Measurements from ENCODE around the gene LAPTM5.

Gene LAPTM5

GRCh38 chr1:30762930-30763650, 5.5 kb upstream of the LAPTM5 start:
- Histone ChIP-seq H3K27ac (ENCODE audit: low read depth, low read length) (no peak overlapping the region), H3K4me1 (ENCODE audit: control insufficient read depth in 5 of 5, insufficient read depth in 5 of 5, low read length in 5 of 5) (peaks cover 7 to 59% (median 38%) of the 10 kb centered on the region in 5 donors), H3K4me3 (ENCODE audit: low read depth in 1 of 5, low read length in 5 of 5) (no peak overlapping the region), H3K9ac (ENCODE audit: low read length in 5 of 5) (no peak overlapping the region), H3K9me3 (ENCODE audit: control insufficient read depth in 5 of 5, low read length in 5 of 5) (no peaks in the 10 kb centered on the region), H3K27me3 (ENCODE audit: control insufficient read depth in 5 of 5, insufficient read depth in 4 of 5, low read length in 5 of 5) (no peaks in the 10 kb centered on the region), H3K36me3 (ENCODE audit: control insufficient read depth in 5 of 5, insufficient read depth in 5 of 5, low read length in 5 of 5) (no peaks in the 10 kb centered on the region)

- H3K4me1 ChIP-seq (ENCODE audit: control insufficient read depth in 5 of 5, insufficient read depth in 5 of 5, low read length in 5 of 5) = peaks cover 7 to 65% (median 42%) of the 10 kb centered on the region in 5 donors
- no peaks in the 10 kb centered on the region for H3K36me3 ChIP-seq (ENCODE audit: control insufficient read depth in 5 of 5, insufficient read depth in 5 of 5, low read length in 5 of 5)
- no peaks in the 10 kb centered on the region for H3K27me3 ChIP-seq (ENCODE audit: control insufficient read depth in 5 of 5, insufficient read depth in 4 of 5, low read length in 5 of 5)
- H3K27ac ChIP-seq (ENCODE audit: low read depth, low read length) = no peak overlapping the region
- peak overlapping the region in 2 of 5 donors; percentile 51 to 65 for H3K9ac ChIP-seq (ENCODE audit: low read length in 5 of 5)
- no peak overlapping the region for H3K4me3 ChIP-seq (ENCODE audit: low read depth in 1 of 5, low read length in 5 of 5)
- H3K9me3 ChIP-seq (ENCODE audit: control insufficient read depth in 5 of 5, low read length in 5 of 5) = no peaks in the 10 kb centered on the region
Measured at GRCh38 chr1:30762152-30762929, 4.8 kb upstream of the LAPTM5 start.

- Histone ChIP-seq H3K4me3 (ENCODE audit: low read depth in 1 of 5, low read length in 5 of 5) (no peak overlapping the region), H3K27me3 (ENCODE audit: control insufficient read depth in 5 of 5, insufficient read depth in 4 of 5, low read length in 5 of 5) (no peaks in the 10 kb centered on the region), H3K36me3 (ENCODE audit: control insufficient read depth in 5 of 5, insufficient read depth in 5 of 5, low read length in 5 of 5) (no peaks in the 10 kb centered on the region), H3K27ac (ENCODE audit: low read depth, low read length) (peak overlapping the region; percentile 49), H3K9me3 (ENCODE audit: control insufficient read depth in 5 of 5, low read length in 5 of 5) (no peaks in the 10 kb centered on the region), H3K9ac (ENCODE audit: low read length in 5 of 5) (peak overlapping the region in 2 of 5 donors; percentile 42 to 51), H3K4me1 (ENCODE audit: control insufficient read depth in 5 of 5, insufficient read depth in 5 of 5, low read length in 5 of 5) (peaks cover 7 to 72% (median 47%) of the 10 kb centered on the region in 5 donors)
Measured at GRCh38 chr1:30761381-30762151, 4.0 kb upstream of the LAPTM5 start.

GRCh38 chr1:30760596-30761324, 3.2 kb upstream of the LAPTM5 start:
- Histone ChIP-seq H3K27ac (ENCODE audit: low read depth, low read length) (peak overlapping the region; percentile 49), H3K4me1 (ENCODE audit: control insufficient read depth in 5 of 5, insufficient read depth in 5 of 5, low read length in 5 of 5) (peaks cover 9 to 80% (median 54%) of the 10 kb centered on the region in 5 donors), H3K9ac (ENCODE audit: low read length in 5 of 5) (peak overlapping the region in 2 of 5 donors; percentile 4 to 42), H3K27me3 (ENCODE audit: control insufficient read depth in 5 of 5, insufficient read depth in 4 of 5, low read length in 5 of 5) (no peaks in the 10 kb centered on the region), H3K4me3 (ENCODE audit: low read depth in 1 of 5, low read length in 5 of 5) (no peak overlapping the region), H3K36me3 (ENCODE audit: control insufficient read depth in 5 of 5, insufficient read depth in 5 of 5, low read length in 5 of 5) (no peaks in the 10 kb centered on the region), H3K9me3 (ENCODE audit: control insufficient read depth in 5 of 5, low read length in 5 of 5) (no peaks in the 10 kb centered on the region)

- H3K27ac ChIP-seq (ENCODE audit: low read depth, low read length) = no peak overlapping the region
- H3K9me3 ChIP-seq (ENCODE audit: control insufficient read depth in 5 of 5, low read length in 5 of 5) = no peaks in the 10 kb centered on the region
- no peaks in the 10 kb centered on the region for H3K27me3 ChIP-seq (ENCODE audit: control insufficient read depth in 5 of 5, insufficient read depth in 4 of 5, low read length in 5 of 5)
- peaks cover 9 to 90% (median 63%) of the 10 kb centered on the region in 5 donors for H3K4me1 ChIP-seq (ENCODE audit: control insufficient read depth in 5 of 5, insufficient read depth in 5 of 5, low read length in 5 of 5)
- no peak overlapping the region for H3K4me3 ChIP-seq (ENCODE audit: low read depth in 1 of 5, low read length in 5 of 5)
- no peaks in the 10 kb centered on the region for H3K36me3 ChIP-seq (ENCODE audit: control insufficient read depth in 5 of 5, insufficient read depth in 5 of 5, low read length in 5 of 5)
- H3K9ac ChIP-seq (ENCODE audit: low read length in 5 of 5) = no peak overlapping the region
Measured at GRCh38 chr1:30759718-30760281, 2.2 kb upstream of the LAPTM5 start.

- no peak overlapping the region for H3K27ac ChIP-seq (ENCODE audit: low read depth, low read length)
Measured at GRCh38 chr1:30758785-30759380, 1.3 kb upstream of the LAPTM5 start.

GRCh38 chr1:30758121-30758688, 631 bp upstream of the LAPTM5 start:
- H3K4me1 ChIP-seq (ENCODE audit: control insufficient read depth in 5 of 5, insufficient read depth in 5 of 5, low read length in 5 of 5) = peaks cover 9 to 94% (median 58%) of the 10 kb centered on the region in 5 donors
- H3K4me3 ChIP-seq (ENCODE audit: low read depth in 1 of 5, low read length in 5 of 5) = peak overlapping the region in 4 of 5 donors; percentile 45 to 73 (median 70)
- H3K27ac ChIP-seq (ENCODE audit: low read depth, low read length) = peak overlapping the region; percentile 78
- no peaks in the 10 kb centered on the region for H3K9me3 ChIP-seq (ENCODE audit: control insufficient read depth in 5 of 5, low read length in 5 of 5)
- H3K9ac ChIP-seq (ENCODE audit: low read length in 5 of 5) = peak overlapping the region in 3 of 5 donors; percentile 67 to 80 (median 73)
- no peaks in the 10 kb centered on the region for H3K36me3 ChIP-seq (ENCODE audit: control insufficient read depth in 5 of 5, insufficient read depth in 5 of 5, low read length in 5 of 5)
- H3K27me3 ChIP-seq (ENCODE audit: control insufficient read depth in 5 of 5, insufficient read depth in 4 of 5, low read length in 5 of 5) = no peaks in the 10 kb centered on the region

More at GRCh38 chr1:30758785-30759380, 1.3 kb upstream of the LAPTM5 start:
- Histone ChIP-seq H3K9ac (ENCODE audit: low read length in 5 of 5) (no peak overlapping the region), H3K4me3 (ENCODE audit: low read depth in 1 of 5, low read length in 5 of 5) (no peak overlapping the region), H3K9me3 (ENCODE audit: control insufficient read depth in 5 of 5, low read length in 5 of 5) (no peaks in the 10 kb centered on the region), H3K27me3 (ENCODE audit: control insufficient read depth in 5 of 5, insufficient read depth in 4 of 5, low read length in 5 of 5) (no peaks in the 10 kb centered on the region), H3K36me3 (ENCODE audit: control insufficient read depth in 5 of 5, insufficient read depth in 5 of 5, low read length in 5 of 5) (no peaks in the 10 kb centered on the region), H3K4me1 (ENCODE audit: control insufficient read depth in 5 of 5, insufficient read depth in 5 of 5, low read length in 5 of 5) (peaks cover 9 to 94% (median 65%) of the 10 kb centered on the region in 5 donors)

GRCh38 chr1:30756545-30757351, 826 bp downstream of the LAPTM5 start:
- H3K27ac ChIP-seq (ENCODE audit: low read depth, low read length) = peak overlapping the region; percentile 78
- no peaks in the 10 kb centered on the region for H3K27me3 ChIP-seq (ENCODE audit: control insufficient read depth in 5 of 5, insufficient read depth in 4 of 5, low read length in 5 of 5)
- H3K4me3 ChIP-seq (ENCODE audit: low read depth in 1 of 5, low read length in 5 of 5) = peak overlapping the region; percentile 52 to 80 (median 70)
- H3K9me3 ChIP-seq (ENCODE audit: control insufficient read depth in 5 of 5, low read length in 5 of 5) = no peaks in the 10 kb centered on the region
- H3K9ac ChIP-seq (ENCODE audit: low read length in 5 of 5) = peak overlapping the region; percentile 22 to 80 (median 67)
- peaks cover 6 to 92% (median 44%) of the 10 kb centered on the region in 5 donors for H3K4me1 ChIP-seq (ENCODE audit: control insufficient read depth in 5 of 5, insufficient read depth in 5 of 5, low read length in 5 of 5)
- H3K36me3 ChIP-seq (ENCODE audit: control insufficient read depth in 5 of 5, insufficient read depth in 5 of 5, low read length in 5 of 5) = no peaks in the 10 kb centered on the region

All from subcutaneous abdominal adipose tissue (tissue), 5 donors.